Type B pancreatic cell (in vitro differentiated cells): ENCODE measurements around the gene APOBEC3C. TPM values are rescaled to one million over a fixed set of nuclear protein-coding genes. Genes with fewer than 3 reads are reported as not detected.
"Not testable (repeated sequence)": the region's sequence is repeated elsewhere in the genome, so short reads cannot be mapped to it uniquely, and the experiment has no call there.

Experiments
- DNase-seq: peaks from one replicate; pipeline ENCODE4 v3.0.0; 2021; ENCODE audit warnings: mixed read lengths; ENCODE audit not compliant: unreplicated experiment; ENCODE audit errors: extremely low spot score
- H3K27ac Mint-ChIP-seq: 2 replicates; pipeline ENCODE4 v1.8.0; 2021; ENCODE audit warnings: mild to moderate bottlenecking, mixed read lengths
- H3K27me3 Mint-ChIP-seq: 2 replicates; pipeline ENCODE4 v1.8.0; 2021; ENCODE audit warnings: mixed read lengths
- H3K36me3 Mint-ChIP-seq: 2 replicates; pipeline ENCODE4 v1.8.0; 2021; ENCODE audit warnings: mixed read lengths
- H3K4me1 Mint-ChIP-seq: one replicate; pipeline ENCODE4 v1.8.0; 2021; ENCODE audit warnings: mixed read lengths; ENCODE audit not compliant: unreplicated experiment
- H3K4me3 Mint-ChIP-seq: 2 replicates; pipeline ENCODE4 v1.8.0; 2021; ENCODE audit warnings: mild to moderate bottlenecking, mixed read lengths
- H3K9me3 Mint-ChIP-seq: 2 replicates; pipeline ENCODE4 v1.8.0; 2021; ENCODE audit warnings: mixed read lengths
- total RNA-seq: library from RNA; stranded (reverse); gene quantifications from 2 replicates; pipeline ENCODE4 v1.2.1, GENCODE V29; 2021; ENCODE audit warnings: low replicate concordance
- TF ChIP-seq, protein P1 (sequence below): fragments of 200-600 bp; sonication (generic); conservative IDR thresholded peaks from 2 replicates; pipeline ENCODE4 v1.5.0; 2021; ENCODE audit warnings: antibody characterized with exemption, mild to moderate bottlenecking

APOBEC3C gene
- total RNA-seq, 1 donor from 2014 or later = 26.0 TPM

DNA sequence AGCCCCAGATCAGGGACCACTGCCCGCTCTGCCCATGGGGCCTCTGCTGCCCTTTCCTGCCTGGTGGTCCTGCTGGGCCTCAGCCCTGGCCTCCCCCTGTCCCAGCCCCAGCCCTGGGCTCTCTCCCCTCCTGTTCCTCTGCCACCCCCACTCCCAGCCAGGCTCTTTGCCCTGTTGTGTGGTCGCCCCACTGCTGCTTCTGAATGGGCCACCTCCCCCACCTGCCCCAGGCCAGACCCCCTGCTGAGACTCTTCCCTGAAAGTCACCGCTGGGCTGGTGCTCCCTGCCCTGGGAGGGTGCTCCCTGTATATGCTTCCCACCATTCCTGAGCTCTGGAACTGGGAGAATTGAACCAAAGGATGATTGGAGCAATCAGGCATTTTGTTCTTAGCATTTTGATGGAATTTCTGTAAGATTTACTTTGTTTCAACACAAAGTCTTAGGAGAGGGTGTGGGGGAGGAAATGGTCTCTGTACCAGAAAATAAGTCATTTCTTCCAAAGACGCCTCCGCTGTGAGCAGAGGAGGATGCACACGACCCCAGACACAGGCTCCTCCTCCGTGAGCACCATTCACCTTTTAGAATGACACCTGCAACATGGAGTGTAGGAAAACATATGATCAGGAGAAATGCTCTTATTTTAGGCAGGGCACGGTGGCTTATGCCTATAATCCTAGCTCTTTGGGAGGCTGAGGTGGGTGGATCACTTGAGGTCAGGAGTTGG, 26.7 kb upstream of the APOBEC3C start:
- TF ChIP-seq, protein P1, sequence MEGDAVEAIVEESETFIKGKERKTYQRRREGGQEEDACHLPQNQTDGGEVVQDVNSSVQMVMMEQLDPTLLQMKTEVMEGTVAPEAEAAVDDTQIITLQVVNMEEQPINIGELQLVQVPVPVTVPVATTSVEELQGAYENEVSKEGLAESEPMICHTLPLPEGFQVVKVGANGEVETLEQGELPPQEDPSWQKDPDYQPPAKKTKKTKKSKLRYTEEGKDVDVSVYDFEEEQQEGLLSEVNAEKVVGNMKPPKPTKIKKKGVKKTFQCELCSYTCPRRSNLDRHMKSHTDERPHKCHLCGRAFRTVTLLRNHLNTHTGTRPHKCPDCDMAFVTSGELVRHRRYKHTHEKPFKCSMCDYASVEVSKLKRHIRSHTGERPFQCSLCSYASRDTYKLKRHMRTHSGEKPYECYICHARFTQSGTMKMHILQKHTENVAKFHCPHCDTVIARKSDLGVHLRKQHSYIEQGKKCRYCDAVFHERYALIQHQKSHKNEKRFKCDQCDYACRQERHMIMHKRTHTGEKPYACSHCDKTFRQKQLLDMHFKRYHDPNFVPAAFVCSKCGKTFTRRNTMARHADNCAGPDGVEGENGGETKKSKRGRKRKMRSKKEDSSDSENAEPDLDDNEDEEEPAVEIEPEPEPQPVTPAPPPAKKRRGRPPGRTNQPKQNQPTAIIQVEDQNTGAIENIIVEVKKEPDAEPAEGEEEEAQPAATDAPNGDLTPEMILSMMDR = no peak
- no peaks in the 10 kb centered on the region for H3K36me3 Mint-ChIP-seq
- no peak for DNase-seq
- H3K4me1 Mint-ChIP-seq = no peaks in the 10 kb centered on the region
- H3K4me3 Mint-ChIP-seq = no peak overlapping the region
- H3K27ac Mint-ChIP-seq = peak overlapping the region; percentile 23
- H3K27me3 Mint-ChIP-seq = no peaks in the 10 kb centered on the region
- peaks cover 5% of the 10 kb centered on the region for H3K9me3 Mint-ChIP-seq

DNA sequence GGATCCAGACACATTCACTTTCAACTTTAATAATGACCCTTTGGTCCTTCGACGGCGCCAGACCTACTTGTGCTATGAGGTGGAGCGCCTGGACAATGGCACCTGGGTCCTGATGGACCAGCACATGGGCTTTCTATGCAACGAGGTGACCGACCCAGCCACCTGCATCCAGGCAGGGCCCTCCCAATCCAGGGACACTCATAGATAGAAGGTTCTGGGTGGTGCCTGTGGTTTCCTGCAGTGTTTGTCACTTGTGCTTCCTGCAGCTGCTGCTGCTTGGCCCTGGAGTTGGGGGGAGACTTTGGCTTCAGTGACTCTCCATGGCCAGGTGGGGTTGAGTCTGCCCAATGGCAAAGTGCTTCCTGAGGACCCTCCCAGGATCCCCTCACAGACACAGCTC, 24.6 kb upstream of the APOBEC3C start:
- H3K27ac Mint-ChIP-seq = no peak overlapping the region
- TF ChIP-seq, protein P1 = no peak
- no peaks in the 10 kb centered on the region for H3K4me1 Mint-ChIP-seq
- DNase-seq = no peak
- H3K27me3 Mint-ChIP-seq = no peaks in the 10 kb centered on the region
- no peak overlapping the region for H3K4me3 Mint-ChIP-seq
- H3K9me3 Mint-ChIP-seq = no peaks in the 10 kb centered on the region
- no peaks in the 10 kb centered on the region for H3K36me3 Mint-ChIP-seq

DNA sequence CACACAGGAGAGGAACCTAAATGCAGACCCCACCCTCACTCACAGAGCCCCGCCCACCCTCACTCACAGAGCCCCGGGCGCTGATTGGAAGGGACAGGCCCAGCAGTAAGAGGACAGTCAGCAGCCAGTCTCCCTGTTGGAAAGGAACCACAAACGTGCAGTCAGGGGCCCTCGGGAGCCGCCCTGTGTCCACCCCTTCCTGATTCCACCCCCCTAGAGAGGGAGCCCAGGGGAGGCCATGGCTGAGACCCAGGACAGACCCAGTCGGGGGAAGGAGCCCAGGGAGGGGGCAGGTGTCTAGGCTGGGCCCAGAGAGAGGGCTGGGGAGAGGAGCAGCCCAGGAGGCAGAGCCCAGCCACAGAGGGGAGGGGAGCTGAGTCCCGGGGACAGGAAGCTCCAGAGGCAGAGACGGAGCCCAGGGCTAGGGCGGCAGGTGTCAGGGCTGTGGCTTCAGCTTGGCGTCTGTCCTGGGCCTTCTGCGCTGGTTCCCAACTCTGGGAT, 21.1 kb upstream of the APOBEC3C start:
- not testable (repeated sequence) for H3K27me3 Mint-ChIP-seq, H3K9me3 Mint-ChIP-seq, H3K4me1 Mint-ChIP-seq, H3K4me3 Mint-ChIP-seq, H3K36me3 Mint-ChIP-seq, H3K27ac Mint-ChIP-seq, DNase-seq

DNA sequence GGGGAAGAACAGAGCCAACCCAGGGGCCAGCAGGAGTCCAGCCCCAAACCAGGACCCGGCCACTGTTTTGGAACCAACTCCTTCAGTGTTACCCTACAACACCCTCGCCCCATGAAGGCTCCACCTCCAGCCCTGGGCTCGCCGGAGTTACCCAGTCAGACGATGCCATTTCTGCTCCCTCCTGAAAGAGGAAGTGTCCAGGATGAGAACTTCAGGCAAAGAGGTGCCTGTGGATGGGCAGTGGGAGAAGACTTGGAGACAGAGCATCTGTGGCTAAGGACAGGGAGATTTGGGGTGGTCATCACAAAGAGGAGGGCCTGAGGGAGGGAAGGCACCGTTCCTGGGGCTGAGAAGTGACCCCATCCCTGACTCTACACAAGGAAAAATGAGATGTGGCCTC, 18.0 kb upstream of the APOBEC3C start:
- peaks cover 5% of the 10 kb centered on the region for H3K27me3 Mint-ChIP-seq
- no peaks in the 10 kb centered on the region for H3K4me1 Mint-ChIP-seq
- no peaks in the 10 kb centered on the region for H3K9me3 Mint-ChIP-seq
- H3K27ac Mint-ChIP-seq = no peak overlapping the region
- H3K4me3 Mint-ChIP-seq = no peak overlapping the region
- DNase-seq = no peak
- TF ChIP-seq, protein P1 = no peak
- H3K36me3 Mint-ChIP-seq = no peaks in the 10 kb centered on the region

DNA sequence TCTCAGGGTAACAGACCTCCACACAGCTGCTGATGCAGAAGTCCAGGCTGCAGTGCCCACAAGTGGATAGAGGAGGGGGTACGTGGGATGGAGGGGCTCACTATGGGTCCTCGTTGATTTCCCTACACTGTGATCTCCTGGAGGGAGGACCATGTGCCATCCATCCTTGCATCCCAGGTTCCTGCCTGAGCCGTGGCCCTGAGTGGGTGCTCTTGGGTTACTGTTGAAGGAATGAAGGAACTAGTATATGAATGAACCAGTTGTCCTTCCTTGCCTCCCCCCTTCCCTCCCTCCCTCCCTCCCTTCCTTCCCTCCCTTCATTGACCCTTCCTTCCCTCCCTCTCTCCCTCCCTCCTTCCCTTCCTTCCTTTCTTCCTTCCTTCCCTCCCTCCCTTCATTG, 16.5 kb upstream of the APOBEC3C start:
- Mint-ChIP-seq H3K36me3 (no peaks in the 10 kb centered on the region), H3K4me1 (no peaks in the 10 kb centered on the region), H3K27me3 (peaks cover 5% of the 10 kb centered on the region), H3K9me3 (no peaks in the 10 kb centered on the region), H3K4me3 (no peak overlapping the region), H3K27ac (no peak overlapping the region)
- TF ChIP-seq, protein P1 = no peak
- DNase-seq = no peak

DNA sequence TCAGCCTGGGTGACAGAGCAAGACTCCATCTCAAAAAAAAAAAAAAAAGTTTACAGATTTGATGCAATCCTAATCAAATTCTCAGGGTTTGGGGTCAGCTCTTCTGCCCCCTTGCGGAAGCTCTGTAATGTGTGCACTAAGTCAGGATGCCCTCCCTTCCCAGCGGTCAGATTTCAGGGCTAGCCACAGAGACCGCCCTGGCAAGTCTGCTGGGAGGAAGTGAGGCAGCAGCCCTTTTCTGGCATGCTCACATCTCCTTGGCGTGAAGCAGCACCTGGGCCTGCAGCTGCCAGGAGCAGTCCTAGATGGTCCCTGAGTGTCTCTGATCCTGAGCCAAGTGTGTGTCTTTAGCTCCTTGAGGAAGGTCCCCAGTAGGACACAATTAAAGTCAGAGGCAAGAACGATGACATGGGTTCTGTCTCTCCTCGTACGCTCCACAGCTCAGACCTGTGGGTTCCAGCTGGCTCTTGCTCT, 10.9 kb upstream of the APOBEC3C start:
- DNase-seq = peak; percentile 77
- peaks cover 3% of the 10 kb centered on the region for H3K27me3 Mint-ChIP-seq
- TF ChIP-seq, protein P1 = peak; percentile 87
- H3K4me3 Mint-ChIP-seq = no peak overlapping the region
- peak overlapping the region; percentile 11 for H3K27ac Mint-ChIP-seq
- H3K36me3 Mint-ChIP-seq = no peaks in the 10 kb centered on the region
- H3K4me1 Mint-ChIP-seq = peaks cover 6% of the 10 kb centered on the region
- H3K9me3 Mint-ChIP-seq = no peaks in the 10 kb centered on the region
